GM23248 (cell line): ENCODE results near the gene C6orf120.

Source experiments
- EZH2 ChIP-seq: fragments of 200-600 bp; sonication (generic); IDR thresholded peaks from 2 replicates; pipeline ENCODE4 v1.6.1; 2018; ENCODE audit warnings: antibody characterized with exemption, mild to moderate bottlenecking; ENCODE audit not compliant: insufficient read depth, poor library complexity, severe bottlenecking
- EZH2phosphoT487 ChIP-seq: fragments of 200-600 bp; sonication (generic); IDR thresholded peaks from 2 replicates; pipeline ENCODE4 v1.6.1; 2018; ENCODE audit warnings: antibody characterized with exemption, moderate library complexity, mild to moderate bottlenecking, low read depth; ENCODE audit not compliant: insufficient read depth

GRCh38 chr6:169689287-169689686 lies 12.6 kb upstream of the C6orf120 start:
- TF ChIP-seq EZH2 (no peak), EZH2phosphoT487 (no peak)
